ENCODE data around the gene MGAT4B.

MGAT4B gene

DNA sequence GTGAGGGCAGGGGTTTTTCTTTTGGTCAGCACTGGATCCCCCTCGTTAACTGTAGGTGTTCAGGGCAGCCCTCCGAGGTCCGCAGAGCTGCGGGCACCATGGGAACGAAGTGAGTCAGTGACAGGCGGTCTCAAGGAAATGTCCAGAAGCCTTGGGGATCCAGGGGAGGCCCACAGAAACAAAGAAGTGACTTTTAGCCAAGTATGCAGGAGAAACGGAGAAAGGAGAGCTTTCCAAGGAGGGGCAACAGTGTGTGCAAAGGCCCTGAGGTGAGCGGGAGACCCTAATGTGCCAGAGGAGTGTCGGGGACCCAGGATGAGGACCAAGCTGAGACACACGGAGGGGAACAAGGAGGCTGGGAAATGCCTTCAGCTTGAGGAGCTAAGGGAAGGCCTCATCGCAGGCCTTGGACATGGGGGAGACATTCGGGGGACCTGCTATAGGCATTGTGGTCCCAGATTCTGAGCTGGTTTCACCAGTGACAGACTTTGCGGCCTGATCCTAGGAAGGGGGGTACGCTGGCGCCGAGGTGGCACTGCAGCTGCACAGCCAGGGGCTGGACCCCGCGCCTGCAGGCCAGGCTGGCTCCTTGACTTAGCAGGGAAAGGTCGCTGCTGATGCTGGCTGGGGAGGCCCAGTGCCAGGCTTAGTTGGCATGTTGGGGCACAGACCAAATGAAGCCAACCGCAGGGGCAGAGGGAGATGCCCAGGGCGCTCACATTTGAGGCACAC is 9.6 kb downstream of the MGAT4B start:
- no peak for TF ChIP-seq GATA3 (IDR thresholded peaks at IDR 0.05; ENCODE audit: low read depth, low read length)
- TF ChIP-seq GATA2 (IDR thresholded peaks at IDR 0.05; ENCODE audit: low read depth, low read length): no peak

DNA sequence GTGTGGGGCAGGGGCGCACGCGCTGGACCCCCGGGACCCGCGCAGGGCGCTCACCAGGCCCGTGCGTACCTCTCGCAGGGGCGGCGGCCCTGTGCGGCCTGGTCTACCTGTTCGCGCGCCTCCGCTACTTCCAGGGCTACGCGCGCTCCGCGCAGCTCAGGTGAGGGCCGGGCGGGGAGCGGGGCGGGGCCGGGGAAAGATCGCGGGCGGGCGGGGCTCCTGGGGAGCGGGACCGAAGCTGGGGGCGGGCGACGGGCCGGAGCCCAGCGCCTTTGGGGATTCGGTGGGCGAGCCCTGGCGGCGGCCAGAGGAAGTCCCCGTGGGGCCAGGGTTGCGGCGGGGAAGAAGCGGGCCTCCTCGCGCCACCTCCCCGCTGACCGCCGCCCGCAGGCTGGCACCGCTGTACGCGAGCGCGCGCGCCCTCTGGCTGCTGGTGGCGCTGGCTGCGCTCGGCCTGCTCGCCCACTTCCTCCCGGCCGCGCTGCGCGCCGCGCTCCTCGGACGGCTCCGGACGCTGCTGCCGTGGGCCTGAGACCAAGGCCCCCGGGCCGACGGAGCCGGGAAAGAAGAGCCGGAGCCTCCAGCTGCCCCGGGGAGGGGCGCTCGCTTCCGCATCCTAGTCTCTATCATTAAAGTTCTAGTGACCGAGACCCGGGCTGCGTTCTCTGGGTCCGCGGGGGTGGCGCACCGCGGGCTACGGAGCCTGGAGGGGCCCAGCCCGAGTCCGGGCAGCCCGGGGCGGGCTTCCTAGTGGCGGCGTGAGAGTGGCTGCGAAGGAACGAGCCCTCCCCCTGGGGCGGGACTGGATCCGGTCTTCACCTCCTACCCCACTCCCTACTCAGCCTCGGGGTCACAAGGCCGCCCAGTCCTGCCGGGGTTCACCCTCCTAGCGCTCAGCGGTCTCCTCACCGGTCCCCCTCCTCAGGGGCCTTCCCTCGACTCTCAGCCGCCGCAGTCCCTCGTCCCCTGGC is 10.5 kb downstream of the MGAT4B start:
- TF ChIP-seq GATA3 (IDR thresholded peaks at IDR 0.05; ENCODE audit: low read depth, low read length): no peak
- no peak for TF ChIP-seq GATA2 (IDR thresholded peaks at IDR 0.05; ENCODE audit: low read depth, low read length)

DNA sequence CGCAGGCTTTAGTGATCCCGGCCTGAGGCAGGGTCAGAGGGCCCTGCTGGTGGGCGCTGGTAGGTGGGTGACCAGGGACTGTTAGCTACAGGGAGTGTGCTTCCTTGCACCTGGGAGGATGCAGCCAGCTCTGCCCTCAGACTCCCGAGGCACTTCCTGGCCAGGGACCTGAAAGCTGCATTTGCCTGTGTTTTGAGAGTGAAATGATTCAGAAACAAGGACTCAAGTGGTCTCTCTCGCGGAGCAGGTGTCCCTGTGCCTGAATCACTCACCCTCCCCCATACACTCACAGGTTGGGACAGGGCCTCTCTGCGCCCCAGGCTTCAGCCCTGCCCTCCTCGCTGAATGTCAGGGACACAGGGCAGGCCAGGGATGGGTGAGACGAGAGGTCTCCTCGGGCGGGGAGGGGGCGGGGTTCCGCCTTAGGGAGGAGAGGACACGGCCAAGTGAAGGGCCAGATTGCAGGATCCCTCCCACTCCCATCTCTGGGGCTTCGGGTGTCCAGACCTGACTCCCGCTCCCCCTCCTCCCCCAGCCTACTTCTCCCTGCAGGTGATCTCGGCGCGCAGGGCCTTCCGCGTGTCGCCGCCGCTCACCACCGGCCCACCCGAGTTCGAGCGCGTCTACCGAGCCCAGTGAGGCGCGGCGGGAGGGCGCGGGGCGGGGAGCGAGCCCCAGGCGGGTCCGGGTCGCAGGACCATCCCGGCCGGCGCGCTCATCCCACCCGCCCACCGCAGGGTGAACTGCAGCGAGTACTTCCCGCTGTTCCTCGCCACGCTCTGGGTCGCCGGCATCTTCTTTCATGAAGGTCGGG is 11.4 kb downstream of the MGAT4B start:
- TF ChIP-seq GATA3 (IDR thresholded peaks at IDR 0.05; ENCODE audit: low read depth, low read length) (no peak), GATA2 (IDR thresholded peaks at IDR 0.05; ENCODE audit: low read depth, low read length) (no peak)

DNA sequence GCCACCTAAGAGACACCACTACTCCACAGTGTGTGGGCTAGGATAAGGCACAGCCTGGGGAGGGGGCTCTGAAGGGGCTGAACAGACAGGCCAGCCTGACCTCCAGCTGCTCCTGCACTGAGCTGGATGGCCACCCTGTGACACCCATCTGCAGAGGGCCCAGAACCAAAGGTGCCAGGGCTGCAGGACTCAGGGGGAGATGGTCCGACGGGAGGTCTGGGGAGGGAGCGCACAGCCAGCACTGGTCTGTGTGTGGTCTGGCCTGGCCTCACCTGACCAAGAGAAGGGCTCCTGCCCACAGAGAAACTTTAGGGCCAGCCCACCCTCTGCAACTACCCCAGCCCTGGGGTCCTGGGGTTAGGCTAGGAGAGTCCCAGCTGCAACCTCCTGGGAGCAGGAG is 12.1 kb downstream of the MGAT4B start:
- no peak for TF ChIP-seq GATA2 (IDR thresholded peaks at IDR 0.05; ENCODE audit: low read depth, low read length)
- TF ChIP-seq GATA3 (IDR thresholded peaks at IDR 0.05; ENCODE audit: low read depth, low read length): no peak

DNA sequence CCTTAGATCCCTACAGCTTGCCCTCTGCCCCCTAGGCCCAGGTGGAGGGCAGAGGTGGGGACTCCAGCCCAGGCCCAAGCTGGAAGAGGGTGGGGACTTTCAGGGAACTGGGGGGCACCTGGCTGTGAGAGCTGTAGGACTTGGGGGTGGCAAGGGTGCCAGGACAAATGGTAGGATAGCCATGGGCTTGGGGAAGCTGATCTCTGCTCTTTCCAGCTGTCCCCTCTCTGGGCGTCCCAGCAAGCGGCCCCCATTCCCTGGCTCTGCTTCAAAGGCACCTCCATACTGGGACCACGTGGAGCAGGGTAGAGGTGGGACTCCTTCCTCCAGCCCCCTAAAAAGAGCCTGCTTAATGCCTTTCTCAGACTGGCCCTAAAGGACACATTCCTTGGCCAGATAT is 12.5 kb downstream of the MGAT4B start:
- no peak for TF ChIP-seq GATA3 (IDR thresholded peaks at IDR 0.05; ENCODE audit: low read depth, low read length)
- no peak for TF ChIP-seq GATA2 (IDR thresholded peaks at IDR 0.05; ENCODE audit: low read depth, low read length)

DNA sequence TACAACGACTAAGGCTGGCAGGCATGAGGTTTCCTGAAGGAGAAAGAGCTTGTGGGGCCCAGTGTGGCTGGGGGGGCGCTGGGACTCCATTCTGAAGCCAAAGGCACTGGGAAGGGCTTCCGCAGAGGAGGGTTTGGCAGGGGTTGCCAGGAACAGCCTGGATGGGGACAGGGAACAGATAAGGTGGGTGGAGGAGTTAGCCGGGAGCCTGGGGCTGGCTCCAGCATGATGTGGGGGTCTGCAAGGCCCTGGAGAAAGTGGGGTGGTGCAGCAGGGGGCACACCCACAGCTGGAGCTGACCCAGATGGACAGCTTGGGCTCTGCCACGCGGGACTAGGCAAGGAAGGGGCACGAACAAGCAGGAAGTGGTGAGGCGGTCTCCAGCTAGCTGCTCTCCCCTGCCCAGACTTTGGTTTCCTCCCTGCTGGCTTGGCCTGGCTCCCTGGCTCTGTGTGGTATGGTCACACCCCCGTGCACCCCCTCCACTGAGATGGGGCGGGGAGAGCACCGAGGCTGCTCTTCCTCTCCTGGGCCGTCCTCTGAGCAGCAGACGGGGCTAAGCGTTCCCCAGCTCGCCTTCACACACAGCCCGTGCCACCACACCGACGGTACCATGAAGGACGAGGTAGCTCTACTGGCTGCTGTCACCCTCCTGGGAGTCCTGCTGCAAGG is 13.1 kb downstream of the MGAT4B start, which contains the start of gene LTC4S:
TSS of gene LTC4S (plus strand) at position 519 of the 672 bp plus-strand sequence. CDS start at position 614, 95 bp downstream.
- TF ChIP-seq GATA3 (IDR thresholded peaks at IDR 0.05; ENCODE audit: low read depth, low read length) (no peak), GATA2 (IDR thresholded peaks at IDR 0.05; ENCODE audit: low read depth, low read length) (no peak)

DNA sequence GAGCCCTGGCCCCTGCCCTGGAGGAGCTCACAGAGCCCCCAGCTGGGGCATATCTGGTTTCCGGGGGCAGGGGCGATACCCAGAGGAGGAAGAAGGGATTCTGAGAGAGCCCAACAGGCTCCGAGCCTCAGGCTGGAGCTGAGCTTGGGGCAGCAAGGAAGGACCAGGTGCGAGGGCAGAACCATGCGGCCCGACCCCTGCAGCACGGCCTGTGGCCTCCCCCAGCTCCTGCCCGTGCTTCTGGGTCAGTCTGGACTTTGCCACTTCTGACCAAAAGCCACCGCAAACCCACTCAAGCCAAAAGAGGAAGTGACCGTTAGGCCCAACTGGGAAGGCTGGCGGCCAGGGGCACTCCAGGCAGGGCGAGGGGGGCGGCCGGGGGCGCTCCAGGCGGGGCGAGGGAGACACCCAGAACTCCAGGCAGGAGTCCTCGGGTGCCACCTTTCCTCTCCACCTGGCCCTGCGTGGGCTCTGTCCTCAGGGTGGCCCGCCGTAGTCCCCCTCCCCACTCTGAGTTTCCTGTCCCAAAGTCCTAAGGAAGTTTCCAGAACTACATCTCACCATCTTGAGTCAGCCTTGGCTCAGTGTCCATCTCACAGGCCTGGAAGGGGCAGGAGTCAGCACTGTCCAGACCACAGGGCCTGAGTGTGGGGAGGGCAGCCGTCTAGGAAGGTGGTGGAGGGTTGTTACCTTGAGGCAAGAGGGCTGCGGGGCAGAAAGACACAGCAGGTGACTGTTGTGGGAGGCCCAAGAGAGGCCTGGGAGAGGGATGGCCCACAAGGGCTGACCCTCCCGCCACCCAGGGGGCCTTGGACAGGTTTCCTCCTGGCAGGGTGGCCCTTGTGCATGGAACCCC is 13.8 kb downstream of the MGAT4B start:
- no peak for TF ChIP-seq GATA3 (IDR thresholded peaks at IDR 0.05; ENCODE audit: low read depth, low read length)
- TF ChIP-seq GATA2 (IDR thresholded peaks at IDR 0.05; ENCODE audit: low read depth, low read length): no peak

DNA sequence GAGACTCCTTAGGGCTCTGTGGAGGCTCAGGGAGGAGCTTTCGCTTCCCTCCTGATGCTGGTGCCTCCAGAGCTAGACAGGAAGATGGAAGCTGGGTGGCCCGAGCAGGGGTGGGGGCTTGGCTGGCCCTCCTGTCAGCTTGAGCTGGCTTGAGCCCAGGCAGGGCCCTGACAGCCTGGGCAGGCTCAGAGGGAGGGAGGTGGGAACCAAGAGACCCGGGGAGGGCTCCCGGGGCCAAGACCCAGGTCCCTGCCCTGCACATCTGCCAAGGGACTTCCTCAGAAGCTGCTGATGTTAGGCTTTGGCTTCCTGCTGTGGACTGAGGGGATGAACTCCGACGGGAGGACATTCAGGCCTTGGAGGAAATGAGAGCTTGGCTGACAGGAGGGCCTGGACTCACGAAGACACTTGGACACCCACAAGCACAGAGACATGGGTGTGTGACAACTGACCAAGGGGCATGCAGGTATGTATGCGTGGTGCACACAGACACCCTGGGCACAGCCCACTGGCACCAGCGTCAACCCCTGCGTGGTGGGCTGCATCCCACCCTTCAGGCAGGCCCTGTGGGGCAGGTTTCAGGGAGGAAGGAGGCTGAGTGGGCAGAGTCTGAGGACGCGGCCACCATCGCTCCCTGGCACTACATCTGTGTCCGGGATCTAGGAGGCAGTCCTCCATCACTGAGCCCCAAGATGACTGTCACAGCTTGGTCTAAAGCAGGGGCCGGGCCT is 14.6 kb downstream of the MGAT4B start:
- TF ChIP-seq GATA3 (IDR thresholded peaks at IDR 0.05; ENCODE audit: low read depth, low read length): no peak
- TF ChIP-seq GATA2 (IDR thresholded peaks at IDR 0.05; ENCODE audit: low read depth, low read length): no peak

DNA sequence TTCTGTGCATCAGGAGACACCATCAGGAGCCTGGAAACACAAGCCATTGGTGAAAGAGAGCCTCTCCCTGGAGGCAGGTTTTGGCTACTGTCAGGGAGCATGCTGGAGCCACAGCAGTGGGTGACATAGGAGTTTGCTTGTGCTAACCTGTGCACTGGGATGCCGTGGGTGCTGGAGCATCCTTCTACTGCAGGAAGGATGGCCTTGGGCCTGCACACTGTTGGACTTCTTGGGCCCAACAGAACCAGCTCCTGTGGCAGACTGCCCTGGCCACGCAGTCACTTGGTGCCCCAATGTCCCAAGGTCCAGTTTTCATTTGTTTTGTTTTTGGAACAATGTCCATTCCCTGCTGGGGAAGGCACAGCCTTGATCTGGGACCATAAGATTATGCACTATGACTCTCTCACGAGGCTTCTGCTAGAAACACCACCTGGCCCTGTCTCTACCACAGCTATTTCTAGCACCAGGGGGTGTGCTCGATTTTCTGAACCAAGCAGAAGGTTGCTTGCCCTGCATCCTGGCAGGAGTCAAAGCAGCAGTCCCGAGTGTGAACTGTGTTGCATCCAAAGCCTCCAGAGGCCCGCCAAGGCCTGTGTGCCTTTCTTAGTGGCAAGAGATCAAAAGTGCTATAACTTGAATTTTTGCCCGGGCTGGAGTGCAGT is 18.3 kb downstream of the MGAT4B start:
- no peak for TF ChIP-seq GATA2 (IDR thresholded peaks at IDR 0.05; ENCODE audit: low read depth, low read length)
- no peak for TF ChIP-seq GATA3 (IDR thresholded peaks at IDR 0.05; ENCODE audit: low read depth, low read length)

DNA sequence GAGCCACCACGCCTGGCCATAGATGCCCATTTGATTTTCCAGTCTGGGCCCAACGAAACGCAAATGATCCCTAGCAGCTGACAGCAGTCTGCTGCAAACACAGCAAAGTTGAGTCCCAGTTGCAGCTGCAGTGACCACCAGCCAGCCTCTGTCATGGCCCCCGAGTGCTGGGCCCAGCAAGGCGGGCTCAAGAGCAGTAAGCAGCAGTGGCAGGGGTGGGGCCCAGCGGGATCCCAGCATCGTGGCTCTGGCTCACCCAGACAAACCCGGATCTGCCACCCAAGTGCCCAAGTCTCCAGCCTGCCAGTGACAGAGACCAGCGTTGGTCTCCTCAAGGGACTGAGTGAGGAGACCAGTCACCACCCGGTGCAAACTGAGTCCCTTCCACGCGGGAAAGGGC is 19.8 kb downstream of the MGAT4B start:
- TF ChIP-seq GATA2 (IDR thresholded peaks at IDR 0.05; ENCODE audit: low read depth, low read length) (no peak), GATA3 (IDR thresholded peaks at IDR 0.05; ENCODE audit: low read depth, low read length) (no peak)

DNA sequence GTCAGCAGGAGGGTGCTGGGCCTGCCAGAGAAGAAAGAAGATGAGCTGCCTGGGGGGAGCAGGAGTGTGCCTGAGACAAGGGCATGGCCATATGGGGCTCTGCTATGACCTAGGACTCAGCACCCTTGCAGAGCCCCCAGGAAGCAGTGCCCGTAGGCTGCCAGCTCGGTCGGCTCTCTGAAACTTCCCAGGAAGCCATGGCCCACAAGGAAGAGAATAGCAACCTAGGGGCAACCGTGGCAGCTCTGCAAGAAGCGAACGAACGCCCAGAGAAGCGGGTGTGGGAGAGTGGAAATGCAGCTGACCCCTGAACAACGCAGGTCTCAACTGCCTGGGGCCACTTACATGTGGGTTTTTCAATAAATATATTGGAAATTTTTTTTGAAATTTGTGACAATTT is 23.5 kb downstream of the MGAT4B start:
- TF ChIP-seq GATA2 (IDR thresholded peaks at IDR 0.05; ENCODE audit: low read depth, low read length) (no peak), GATA3 (IDR thresholded peaks at IDR 0.05; ENCODE audit: low read depth, low read length) (no peak)
